ENCODE data around the gene LOX.

Gene LOX

GRCh38 chr5:122050959-122051358 lies 27.1 kb downstream of the LOX start:
- no peak for DNase-seq

- DNase-seq, result no peak
These were observed 37.3 kb downstream of the LOX start for GRCh38 chr5:122040636-122041302.

- no peak for DNase-seq
These were observed 41.7 kb downstream of the LOX start for GRCh38 chr5:122036326-122036725.

- DNase-seq, result no peak
These were observed 42.1 kb downstream of the LOX start for GRCh38 chr5:122035913-122036312.

GRCh38 chr5:122031836-122032235 lies 46.2 kb downstream of the LOX start:
- DNase-seq, result no peak

- DNase-seq, result no peak
These were observed 47.8 kb downstream of the LOX start for GRCh38 chr5:122030251-122030650.

GRCh38 chr5:122029818-122030217 lies 48.2 kb downstream of the LOX start:
- no peak for DNase-seq

GRCh38 chr5:122022966-122023365 lies 55.1 kb downstream of the LOX start:
- no peak for DNase-seq

GRCh38 chr5:122019919-122020590 lies 58.0 kb downstream of the LOX start:
- DNase-seq, result no peak

- DNase-seq, result no peak
These were observed 62.6 kb downstream of the LOX start for GRCh38 chr5:122015471-122015870.

GRCh38 chr5:122014236-122014935 lies 63.7 kb downstream of the LOX start:
- DNase-seq, result no peak
